Suprapubic skin (tissue), 4 donors: Measurements from ENCODE around the gene GCM1.

Experiments used
- POLR2A ChIP-seq, 2 donors: fragments of 450-650 bp; IDR thresholded peaks; one replicate each; pipeline ENCODE4 v1.6.1; 2017; ENCODE audit warnings: antibody characterized with exemption in 2 of 2, mild to moderate bottlenecking in 2 of 2, moderate library complexity in 2 of 2
- POLR2AphosphoS5 ChIP-seq, 3 donors: sonication (generic); formaldehyde crosslinking; IDR thresholded peaks; one replicate each; pipeline ENCODE4 v1.6.1; 2017; ENCODE audit warnings: antibody characterized with exemption in 3 of 3
- TF ChIP-seq, protein P1 (sequence below), 2 donors: fragments of 200-600 bp in 1 of 2; fragments of 450-650 bp in 1 of 2; sonication (generic) in 1 of 2; IDR thresholded peaks; one replicate each; pipeline ENCODE4 v1.5.1; 2016 to 2019; ENCODE audit warnings: antibody characterized with exemption in 2 of 2, mild to moderate bottlenecking in 1 of 2, moderate library complexity in 1 of 2

- TF ChIP-seq, protein P1, sequence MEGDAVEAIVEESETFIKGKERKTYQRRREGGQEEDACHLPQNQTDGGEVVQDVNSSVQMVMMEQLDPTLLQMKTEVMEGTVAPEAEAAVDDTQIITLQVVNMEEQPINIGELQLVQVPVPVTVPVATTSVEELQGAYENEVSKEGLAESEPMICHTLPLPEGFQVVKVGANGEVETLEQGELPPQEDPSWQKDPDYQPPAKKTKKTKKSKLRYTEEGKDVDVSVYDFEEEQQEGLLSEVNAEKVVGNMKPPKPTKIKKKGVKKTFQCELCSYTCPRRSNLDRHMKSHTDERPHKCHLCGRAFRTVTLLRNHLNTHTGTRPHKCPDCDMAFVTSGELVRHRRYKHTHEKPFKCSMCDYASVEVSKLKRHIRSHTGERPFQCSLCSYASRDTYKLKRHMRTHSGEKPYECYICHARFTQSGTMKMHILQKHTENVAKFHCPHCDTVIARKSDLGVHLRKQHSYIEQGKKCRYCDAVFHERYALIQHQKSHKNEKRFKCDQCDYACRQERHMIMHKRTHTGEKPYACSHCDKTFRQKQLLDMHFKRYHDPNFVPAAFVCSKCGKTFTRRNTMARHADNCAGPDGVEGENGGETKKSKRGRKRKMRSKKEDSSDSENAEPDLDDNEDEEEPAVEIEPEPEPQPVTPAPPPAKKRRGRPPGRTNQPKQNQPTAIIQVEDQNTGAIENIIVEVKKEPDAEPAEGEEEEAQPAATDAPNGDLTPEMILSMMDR (IDR thresholded peaks at IDR 0.05) = no peak
- no peak for TF ChIP-seq POLR2AphosphoS5 (IDR thresholded peaks at IDR 0.05)
- no peak for TF ChIP-seq POLR2A (IDR thresholded peaks at IDR 0.05)
Observed at GRCh38 chr6:53112404-53112803, 36.2 kb downstream of the GCM1 start.
